Fibroblast of the aortic adventitia (primary cell): Measurements from ENCODE around the gene PIEZO1. TPM values are rescaled to one million over a fixed set of nuclear protein-coding genes. Genes with fewer than 3 reads are reported as not detected.

Experiments
- DNase-seq: peaks from one replicate; pipeline ENCODE4 v3.0.0-alpha.2; 2010; ENCODE audit warnings: low read depth
- H3K4me3 ChIP-seq: 2 replicates; pipeline ENCODE4 v1.5.1; 2011; ENCODE audit warnings: low read depth, mild to moderate bottlenecking, control low read depth, low read length, moderate library complexity
- total RNA-seq: library from RNA; depleted of rRNA; stranded (reverse); fragments of >200 nt; gene quantifications from 2 replicates; pipeline ENCODE4 v1.2.3, GENCODE V29; 2012; ENCODE audit warnings: low replicate concordance
- TF ChIP-seq, protein P1 (sequence below): IDR thresholded peaks from 2 replicates; pipeline ENCODE4 v1.5.1; 2011; ENCODE audit warnings: mild to moderate bottlenecking, low read length, control low read depth, inconsistent platforms; ENCODE audit not compliant: insufficient read depth

Gene PIEZO1
- total RNA-seq, 1 donor = 143 TPM

DNA sequence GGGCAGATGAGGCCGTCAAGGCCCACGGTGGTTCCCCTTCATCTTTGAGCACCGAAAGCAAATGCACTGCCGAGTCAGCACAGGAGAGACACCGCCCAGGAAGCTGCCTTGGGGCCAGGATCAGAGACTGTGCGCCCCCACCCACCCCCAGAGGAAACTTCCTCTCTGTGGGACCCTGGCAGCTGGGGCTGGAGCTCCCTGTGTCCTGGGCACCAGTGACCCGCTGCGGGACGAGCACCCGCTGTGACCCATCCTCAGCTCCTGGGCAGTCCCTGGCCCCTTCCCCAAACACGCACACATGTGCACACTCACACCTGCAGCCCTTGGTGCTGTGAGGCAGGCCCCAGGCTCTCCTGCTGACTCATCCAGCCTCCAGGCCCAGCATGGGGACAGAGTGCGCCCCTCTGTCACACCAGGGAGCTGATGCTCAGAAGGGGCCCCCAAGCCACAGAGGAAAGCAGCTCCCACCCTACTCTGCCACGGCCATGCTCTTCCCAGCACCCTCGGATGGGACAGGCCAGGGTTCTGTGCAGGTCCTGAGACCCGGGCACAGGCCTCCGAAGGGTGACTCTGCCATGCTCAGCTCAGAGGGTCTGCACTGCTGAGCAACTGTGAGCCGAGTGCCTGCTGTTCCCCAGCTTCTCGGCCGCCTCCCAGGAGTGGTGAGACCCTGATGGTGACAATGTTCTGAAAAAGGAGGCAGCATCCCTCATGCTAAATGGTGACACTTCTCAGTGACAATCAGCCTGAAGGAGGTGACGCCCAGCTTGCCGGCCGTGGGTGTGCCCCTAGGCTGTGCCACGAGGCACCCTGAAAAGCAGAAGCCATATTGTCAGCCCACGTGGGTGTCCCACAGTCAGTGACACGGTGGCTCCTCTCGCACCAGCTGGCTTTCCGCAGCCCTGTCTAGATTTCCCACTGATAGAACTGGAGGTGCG lies 3.6 kb downstream of the PIEZO1 start:
- no peak overlapping the region for H3K4me3 ChIP-seq
- TF ChIP-seq, protein P1, sequence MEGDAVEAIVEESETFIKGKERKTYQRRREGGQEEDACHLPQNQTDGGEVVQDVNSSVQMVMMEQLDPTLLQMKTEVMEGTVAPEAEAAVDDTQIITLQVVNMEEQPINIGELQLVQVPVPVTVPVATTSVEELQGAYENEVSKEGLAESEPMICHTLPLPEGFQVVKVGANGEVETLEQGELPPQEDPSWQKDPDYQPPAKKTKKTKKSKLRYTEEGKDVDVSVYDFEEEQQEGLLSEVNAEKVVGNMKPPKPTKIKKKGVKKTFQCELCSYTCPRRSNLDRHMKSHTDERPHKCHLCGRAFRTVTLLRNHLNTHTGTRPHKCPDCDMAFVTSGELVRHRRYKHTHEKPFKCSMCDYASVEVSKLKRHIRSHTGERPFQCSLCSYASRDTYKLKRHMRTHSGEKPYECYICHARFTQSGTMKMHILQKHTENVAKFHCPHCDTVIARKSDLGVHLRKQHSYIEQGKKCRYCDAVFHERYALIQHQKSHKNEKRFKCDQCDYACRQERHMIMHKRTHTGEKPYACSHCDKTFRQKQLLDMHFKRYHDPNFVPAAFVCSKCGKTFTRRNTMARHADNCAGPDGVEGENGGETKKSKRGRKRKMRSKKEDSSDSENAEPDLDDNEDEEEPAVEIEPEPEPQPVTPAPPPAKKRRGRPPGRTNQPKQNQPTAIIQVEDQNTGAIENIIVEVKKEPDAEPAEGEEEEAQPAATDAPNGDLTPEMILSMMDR = no peak
- DNase-seq = no peak

DNA sequence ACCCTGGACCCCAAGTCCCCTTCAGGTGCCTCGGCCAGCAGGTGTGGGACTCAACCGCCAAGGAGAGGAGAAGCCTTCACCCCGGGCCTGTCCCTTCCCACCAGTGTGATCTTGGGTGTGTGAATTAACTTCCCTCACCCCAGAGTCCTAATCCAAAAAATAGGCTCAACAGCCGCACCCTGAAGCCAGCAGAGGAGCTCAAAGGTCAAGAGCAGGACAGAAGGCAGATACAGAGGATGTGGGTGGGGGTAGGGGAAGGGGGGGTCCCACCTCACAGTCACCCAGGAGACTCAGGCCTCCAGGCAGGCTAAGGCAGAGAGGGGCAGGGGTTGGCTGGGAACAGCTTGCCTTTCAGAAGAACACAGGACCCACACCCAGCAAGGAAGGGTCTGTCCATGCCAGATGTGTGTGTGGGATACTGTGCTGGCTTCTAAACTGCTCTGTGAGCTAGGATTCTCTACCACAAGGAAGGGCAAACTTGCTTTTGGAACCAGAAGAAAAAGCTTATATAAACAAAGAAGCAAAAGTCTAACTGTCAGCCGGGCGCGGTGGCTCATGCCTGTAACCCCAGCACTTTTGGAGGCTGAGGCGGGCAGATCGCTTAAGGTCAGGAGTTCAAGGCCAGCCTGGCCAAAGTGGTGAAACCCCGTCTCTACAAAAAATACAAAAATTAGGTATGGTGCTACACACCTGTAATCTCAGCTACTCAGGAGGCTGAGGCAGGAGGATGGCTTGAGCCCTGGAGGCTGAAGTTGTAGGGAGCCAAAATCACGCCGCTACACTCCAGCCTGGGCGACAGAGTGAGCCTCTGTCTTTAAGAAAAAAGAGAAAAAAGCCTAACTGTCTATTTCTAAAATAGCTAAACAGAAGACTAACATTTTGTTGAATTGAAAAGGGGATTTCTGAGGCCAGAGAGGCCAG lies 4.6 kb downstream of the PIEZO1 start:
- DNase-seq = no peak
- TF ChIP-seq, protein P1 = no peak
- no peak overlapping the region for H3K4me3 ChIP-seq

GRCh38 chr16:88779406-88780141 lies 5.4 kb downstream of the PIEZO1 start:
- DNase-seq = peak; percentile 35
- TF ChIP-seq, protein P1 = no peak
- H3K4me3 ChIP-seq = no peak overlapping the region

GRCh38 chr16:88778541-88779065 lies 6.4 kb downstream of the PIEZO1 start:
- TF ChIP-seq, protein P1 = no peak
- DNase-seq = no peak
- no peak overlapping the region for H3K4me3 ChIP-seq

DNA sequence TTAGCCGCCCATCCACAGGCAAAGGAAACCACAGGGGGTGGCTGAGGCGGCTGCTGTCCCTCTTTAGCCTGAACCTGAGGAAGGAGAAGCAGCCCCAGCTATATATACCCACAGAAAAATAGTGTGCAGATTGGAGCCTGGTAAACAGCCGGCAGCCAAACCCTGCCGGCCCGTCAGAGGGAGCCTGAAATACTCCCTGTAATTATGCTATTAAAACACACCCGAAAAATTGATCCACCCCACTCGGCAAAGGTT lies 6.8 kb downstream of the PIEZO1 start:
- TF ChIP-seq, protein P1 = no peak
- no peak for DNase-seq
- no peak overlapping the region for H3K4me3 ChIP-seq
